ENCODE data around the gene PTGDS.
A peak's percentile ranks its signal among the peaks of the same experiment; 100 is the strongest.

Gene PTGDS

DNA sequence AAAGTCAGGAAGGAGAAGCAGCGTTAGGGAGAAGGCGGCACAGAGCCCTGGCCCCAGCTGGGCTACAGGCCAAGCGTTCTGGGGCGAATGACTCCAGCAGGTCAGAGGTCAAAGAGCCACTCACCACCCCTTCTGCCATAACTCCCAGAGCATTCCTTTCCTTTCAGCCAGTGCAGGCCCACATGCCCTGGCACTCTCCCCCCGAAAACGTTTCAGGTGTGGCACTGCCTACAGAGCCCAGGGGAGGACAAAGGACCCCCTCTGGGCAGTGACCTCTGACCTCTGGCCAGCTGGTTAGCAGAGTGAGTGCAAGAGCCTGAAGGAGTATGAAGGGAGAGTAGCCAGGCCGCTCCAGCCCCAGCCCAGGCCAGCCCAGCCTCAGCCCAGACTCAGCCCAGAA is 45.9 kb downstream of the PTGDS start:
- H3K27me3 Mint-ChIP-seq = no peaks in the 10 kb centered on the region
- H3K4me3 Mint-ChIP-seq = no peak overlapping the region
- no peaks in the 10 kb centered on the region for H3K9me3 Mint-ChIP-seq
- H3K4me1 Mint-ChIP-seq = peaks cover 5% of the 10 kb centered on the region
- H3K27ac Mint-ChIP-seq = no peak overlapping the region
- no peaks in the 10 kb centered on the region for H3K36me3 Mint-ChIP-seq

DNA sequence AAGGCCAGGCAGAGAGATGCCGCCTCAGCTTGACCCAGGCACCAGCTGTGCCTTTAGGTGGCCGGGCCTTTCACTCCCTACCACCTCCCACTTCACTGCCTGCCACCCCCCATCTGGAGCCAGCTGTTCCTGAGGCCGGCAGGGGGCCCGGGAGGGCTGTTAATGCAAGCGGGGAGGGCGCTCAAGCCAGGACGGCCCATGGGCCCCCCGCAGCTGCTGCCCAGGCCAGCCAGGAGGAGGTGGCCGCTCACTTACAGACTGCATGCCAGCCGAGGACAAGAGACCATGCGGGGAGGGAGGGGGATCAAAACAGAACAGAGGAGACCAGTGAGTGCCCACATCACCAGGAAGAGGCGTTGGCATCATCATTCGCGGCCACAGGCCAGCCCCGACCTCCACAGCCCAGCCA is 46.3 kb downstream of the PTGDS start:
- Mint-ChIP-seq H3K27ac (no peak overlapping the region), H3K4me3 (no peak overlapping the region), H3K9me3 (no peaks in the 10 kb centered on the region), H3K4me1 (peaks cover 5% of the 10 kb centered on the region), H3K36me3 (no peaks in the 10 kb centered on the region), H3K27me3 (no peaks in the 10 kb centered on the region)

DNA sequence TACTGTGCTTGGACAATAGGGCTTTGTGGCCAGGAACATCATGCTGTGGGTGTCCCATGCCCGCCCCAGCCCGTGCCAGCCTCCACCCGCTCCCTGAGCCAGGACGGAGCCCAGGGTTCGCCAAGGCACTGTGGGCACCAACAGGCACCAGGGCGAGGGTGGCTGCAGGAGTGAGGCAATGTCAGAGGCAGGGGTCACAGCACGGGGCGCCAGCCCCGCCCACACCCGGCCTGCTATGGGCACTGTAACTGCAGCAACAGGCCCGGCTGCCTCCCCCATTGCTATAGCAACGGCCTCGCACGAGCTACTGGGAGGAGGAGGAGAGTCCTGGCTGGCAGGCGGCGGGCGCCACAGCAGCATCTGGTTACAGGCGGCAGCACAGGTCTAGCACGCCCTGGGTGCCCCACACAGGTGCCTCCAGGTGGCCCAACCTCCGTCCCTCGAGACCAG is 48.2 kb downstream of the PTGDS start:
- Mint-ChIP-seq H3K9me3 (no peaks in the 10 kb centered on the region), H3K27ac (no peak overlapping the region), H3K4me3 (no peak overlapping the region), H3K36me3 (no peaks in the 10 kb centered on the region), H3K27me3 (no peaks in the 10 kb centered on the region), H3K4me1 (peaks cover 16% of the 10 kb centered on the region)

DNA sequence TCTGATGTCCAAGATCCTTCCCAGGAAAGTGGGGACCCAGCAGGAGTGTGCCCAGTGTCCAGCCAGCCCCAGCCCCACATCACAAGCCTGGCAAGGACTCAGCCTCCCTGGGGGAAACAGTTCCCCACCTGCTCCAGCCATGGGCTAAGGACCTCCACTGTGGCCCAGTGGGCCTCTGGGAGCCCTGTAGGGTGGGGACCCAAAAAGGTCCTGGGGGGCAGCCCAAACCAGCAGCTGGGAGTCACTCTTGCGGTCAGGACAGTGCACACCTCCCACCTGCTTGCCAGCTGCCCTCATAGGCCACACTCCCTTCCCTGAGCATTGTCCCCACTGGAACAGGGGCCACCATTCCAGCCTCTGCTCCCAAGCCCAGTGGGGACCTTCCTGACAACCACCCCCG is 49.1 kb downstream of the PTGDS start:
- Mint-ChIP-seq H3K4me3 (no peak overlapping the region), H3K4me1 (peaks cover 20% of the 10 kb centered on the region), H3K36me3 (no peaks in the 10 kb centered on the region), H3K27me3 (no peaks in the 10 kb centered on the region), H3K27ac (no peak overlapping the region), H3K9me3 (no peaks in the 10 kb centered on the region)

DNA sequence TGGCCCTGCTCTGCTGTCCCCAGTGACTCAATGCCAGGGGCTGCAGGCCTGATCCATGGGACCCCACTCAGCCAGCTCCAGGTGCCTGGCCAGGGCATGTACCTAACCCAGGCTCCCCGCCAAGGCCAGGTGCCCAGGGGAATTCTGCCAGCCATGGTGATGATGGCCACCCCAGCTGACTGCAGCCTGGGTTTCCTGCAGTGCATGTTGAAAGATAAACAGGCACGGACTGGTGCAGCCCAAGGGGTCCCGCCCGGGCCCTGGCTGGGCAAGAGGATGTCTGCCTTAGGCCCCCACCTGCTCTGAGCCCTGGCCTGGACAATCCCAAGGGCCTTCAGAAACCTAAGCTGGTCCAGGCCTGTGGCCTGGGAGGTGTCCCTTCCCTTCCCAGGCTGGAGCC is 49.5 kb downstream of the PTGDS start:
- no peaks in the 10 kb centered on the region for H3K36me3 Mint-ChIP-seq

DNA sequence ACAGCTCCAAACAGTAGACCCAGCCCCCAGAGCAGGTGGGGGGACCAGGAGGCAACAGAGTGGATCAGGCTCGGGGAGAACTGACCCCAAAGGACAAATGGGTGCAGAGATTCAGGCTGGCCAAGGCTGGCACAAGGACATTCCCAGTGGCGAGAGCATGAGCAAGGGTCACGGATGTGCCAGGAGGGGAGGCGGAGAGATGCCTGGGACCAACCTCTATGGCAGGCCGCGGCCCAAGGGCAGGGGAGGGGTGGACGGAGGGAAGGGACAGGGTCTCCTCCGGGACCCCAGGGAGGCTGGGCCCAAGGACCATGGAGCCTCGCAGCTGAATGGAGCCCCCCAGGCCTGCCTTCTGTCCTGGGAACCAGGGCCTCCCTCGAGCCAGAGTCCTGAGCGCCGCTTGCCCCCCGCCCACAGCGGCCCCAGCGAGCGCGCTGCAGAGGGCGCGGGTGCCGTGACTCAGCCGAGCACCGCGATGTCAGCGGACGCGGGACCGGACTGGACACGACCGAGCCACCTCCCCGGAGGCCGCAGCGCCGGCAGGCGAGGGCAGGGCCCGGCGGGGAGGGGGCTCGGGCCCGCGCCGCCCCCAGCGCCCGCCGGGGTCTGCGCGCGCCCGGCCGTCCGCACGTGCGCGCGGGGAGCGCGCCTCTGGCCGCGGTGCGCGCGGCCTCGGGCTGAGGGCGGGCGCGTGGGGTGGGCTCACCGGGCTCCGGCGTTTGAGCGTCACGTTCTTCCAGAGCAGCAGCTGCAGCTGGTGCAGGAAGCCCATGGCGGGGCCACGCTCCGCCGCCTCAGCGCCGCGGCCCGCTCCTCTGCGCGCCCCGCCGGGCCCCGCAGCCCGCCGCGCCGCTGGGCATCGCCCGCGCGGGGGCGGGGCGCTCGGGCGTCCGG is 50.3 kb downstream of the PTGDS start, which contains the start of gene ABCA2:
ABCA2 (minus strand) TSS at position 869 of the 894 bp plus-strand sequence; CDS start at position 772, 97 bp downstream.
- Mint-ChIP-seq H3K4me3 (peak within 1 kb of the TSS; percentile 83), H3K4me1 (peaks cover 25% of the 10 kb centered on the region), H3K27me3 (no peaks in the 10 kb centered on the region), H3K27ac (peak within 1 kb of the TSS; percentile 65), H3K36me3 (no peaks in the 10 kb centered on the region), H3K9me3 (no peaks in the 10 kb centered on the region)

More for the DNA sequence above, 49.5 kb downstream of the PTGDS start:
- Mint-ChIP-seq H3K27me3 (no peaks in the 10 kb centered on the region), H3K4me1 (peaks cover 22% of the 10 kb centered on the region), H3K9me3 (no peaks in the 10 kb centered on the region), H3K4me3 (peak overlapping the region; percentile 83), H3K27ac (no peak overlapping the region)

DNA sequence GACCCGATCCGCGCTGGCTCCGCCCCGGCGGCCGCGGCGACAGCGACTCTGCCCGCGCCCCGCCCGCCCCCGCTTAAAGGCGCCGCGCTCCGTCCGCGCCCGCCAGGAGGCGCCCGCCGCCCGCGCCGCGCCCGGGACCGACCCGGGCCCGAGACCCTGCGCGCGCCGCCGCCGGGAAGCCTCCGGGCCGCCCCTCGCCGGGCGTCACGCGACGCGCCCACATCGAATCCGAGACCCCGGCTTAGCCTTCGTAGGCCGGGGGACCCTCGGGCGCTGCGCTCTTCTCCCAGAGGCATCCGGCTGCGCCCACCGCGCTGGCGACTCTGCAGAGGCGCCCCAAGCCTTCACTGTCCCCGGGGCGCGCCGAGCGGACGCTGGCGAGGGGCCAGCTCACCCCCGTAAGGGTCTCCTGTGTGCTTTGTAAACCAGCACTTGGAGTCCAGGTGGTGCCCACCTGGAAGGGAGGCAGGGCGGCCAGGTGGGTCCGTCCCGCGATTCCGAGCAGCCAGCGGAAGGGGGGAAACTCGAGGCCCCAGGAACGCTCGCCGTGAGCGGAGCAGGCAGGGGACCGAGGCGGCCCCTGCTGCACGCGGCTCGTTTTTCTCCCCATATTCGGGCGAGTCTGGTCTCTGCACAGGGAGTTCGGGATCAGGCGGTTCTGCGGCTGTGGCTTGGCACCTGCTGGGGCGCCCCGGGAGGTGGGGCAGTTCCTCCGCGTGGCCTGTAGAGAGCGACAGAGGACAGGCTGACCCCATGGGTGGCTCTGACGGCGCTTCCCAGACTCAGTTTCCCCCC is 51.2 kb downstream of the PTGDS start:
- Mint-ChIP-seq H3K4me1 (peaks cover 25% of the 10 kb centered on the region), H3K36me3 (no peaks in the 10 kb centered on the region), H3K4me3 (peak overlapping the region; percentile 69), H3K9me3 (no peaks in the 10 kb centered on the region), H3K27ac (peak overlapping the region; percentile 65), H3K27me3 (no peaks in the 10 kb centered on the region)

DNA sequence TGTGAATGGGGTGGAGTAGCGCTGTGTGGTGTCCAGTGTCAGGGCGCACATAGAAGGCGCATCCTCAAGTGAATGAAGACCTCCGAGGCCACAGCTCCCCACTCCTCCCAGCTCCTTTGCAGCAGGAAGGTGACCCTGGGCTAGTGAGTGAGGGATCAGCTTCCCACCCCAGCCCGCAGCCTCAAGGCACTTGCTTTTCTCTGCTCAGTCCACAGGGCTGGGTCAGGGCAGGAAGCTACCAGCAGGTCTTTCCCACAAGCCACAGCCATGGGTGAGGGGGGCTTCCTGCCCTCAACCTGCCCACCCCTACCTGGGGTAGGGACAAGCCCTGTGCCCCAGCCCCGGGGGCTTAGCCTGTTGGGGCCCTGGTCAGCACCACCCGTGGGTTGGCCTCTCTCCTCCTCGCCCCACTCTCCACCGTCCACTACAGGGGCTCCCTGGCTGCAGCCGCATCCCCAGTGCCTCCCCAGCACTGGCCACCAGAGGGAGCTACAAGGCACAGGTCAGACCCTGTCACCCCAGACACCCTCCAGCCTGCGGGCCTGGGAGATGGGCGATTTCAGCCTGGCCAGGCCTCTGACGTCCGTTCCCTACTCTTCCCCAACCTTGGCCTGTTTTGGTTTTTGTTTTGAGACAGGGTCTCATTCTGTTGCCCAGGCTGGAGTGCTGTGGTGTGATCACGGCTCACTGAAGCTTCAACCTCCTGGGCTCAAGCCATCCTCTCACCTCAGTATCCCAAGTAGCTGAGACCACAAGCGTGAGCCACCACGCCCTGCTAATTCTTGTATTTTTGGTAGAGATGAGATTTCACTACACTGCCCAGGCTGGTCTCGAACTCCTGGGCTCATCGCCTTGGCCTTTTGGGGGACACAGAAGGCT is 52.0 kb downstream of the PTGDS start:
- Mint-ChIP-seq H3K36me3 (no peaks in the 10 kb centered on the region), H3K27ac (no peak overlapping the region), H3K9me3 (no peaks in the 10 kb centered on the region), H3K27me3 (no peaks in the 10 kb centered on the region), H3K4me3 (peak overlapping the region; percentile 69), H3K4me1 (peaks cover 29% of the 10 kb centered on the region)

DNA sequence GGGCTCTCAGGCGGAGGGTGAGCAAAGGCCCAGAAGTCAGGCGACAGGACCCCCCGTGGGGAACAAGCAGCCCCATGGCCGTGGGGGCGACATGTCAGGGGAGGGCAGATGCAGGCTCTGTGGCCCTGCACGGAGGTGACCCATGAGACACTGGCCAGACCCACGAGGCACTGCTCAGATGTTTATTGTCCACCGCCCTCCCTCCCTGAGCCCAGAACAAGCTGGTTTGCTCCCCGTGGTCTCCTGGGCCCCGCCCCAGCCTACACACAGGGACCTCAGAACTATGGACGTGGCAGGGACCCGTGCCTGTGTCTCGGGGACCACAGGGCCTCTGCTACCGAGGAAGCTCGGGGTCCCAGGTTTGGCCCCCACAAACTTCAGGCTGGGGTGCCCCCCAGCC is 52.7 kb downstream of the PTGDS start:
- Mint-ChIP-seq H3K4me1 (peaks cover 36% of the 10 kb centered on the region), H3K36me3 (no peaks in the 10 kb centered on the region), H3K27me3 (no peaks in the 10 kb centered on the region), H3K27ac (no peak overlapping the region), H3K4me3 (peak overlapping the region; percentile 7), H3K9me3 (no peaks in the 10 kb centered on the region)

DNA sequence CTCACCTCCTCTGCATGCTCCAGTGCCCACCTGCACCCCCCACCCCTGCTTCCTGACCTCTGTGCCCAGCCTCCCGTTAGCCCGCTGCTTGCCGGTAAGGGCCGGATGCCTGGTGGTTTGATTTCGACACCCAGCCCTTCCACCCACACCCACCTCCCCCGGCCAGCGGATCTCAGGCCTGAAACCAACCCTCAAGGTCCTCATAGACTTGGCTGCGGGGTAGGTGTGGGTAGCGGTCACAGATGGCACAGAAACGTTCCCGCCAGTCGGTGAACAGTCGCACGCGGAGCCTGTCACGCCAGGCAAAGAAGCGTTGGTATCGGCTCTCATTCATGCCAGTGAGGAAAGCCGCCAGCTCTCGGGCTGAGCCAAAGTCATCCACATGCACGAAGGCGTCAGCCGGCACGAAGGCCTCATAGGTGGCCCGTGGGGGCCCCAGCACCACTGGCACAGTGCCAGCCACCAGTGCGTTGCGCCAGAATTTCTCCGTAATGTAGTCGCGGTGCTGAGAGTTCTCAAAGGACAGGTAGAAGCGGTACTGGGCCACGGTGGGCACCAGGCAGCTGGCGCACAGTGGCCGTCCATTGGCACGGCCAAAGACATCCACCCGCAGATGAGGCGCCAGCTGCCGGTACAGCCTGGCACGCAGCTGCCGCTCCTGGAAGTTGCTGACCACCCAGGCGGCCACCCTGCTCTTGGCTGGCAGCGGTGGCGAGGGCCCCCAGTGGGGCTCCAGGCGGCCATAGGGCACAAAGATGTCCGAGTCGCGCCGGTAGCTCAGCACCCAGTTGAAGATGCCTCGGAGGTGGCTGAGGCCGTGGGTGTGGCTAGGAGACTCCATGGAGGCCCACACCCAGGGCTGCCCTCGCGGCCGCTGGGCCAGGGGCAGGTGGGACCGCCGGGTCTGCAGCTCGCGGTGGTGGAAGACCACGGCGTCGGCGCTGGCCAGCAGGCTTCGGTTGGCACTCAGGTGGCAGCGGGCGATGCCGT is 53.5 kb downstream of the PTGDS start:
- Mint-ChIP-seq H3K27me3 (no peaks in the 10 kb centered on the region), H3K4me3 (peak overlapping the region; percentile 26), H3K4me1 (peaks cover 40% of the 10 kb centered on the region), H3K27ac (no peak overlapping the region), H3K36me3 (no peaks in the 10 kb centered on the region), H3K9me3 (no peaks in the 10 kb centered on the region)

All from activated naive CD4-positive, alpha-beta T cell treated with anti-CD3 and anti-CD28 coated beads, Interleukin-2, amount 50 U/mL, for 24 hours (primary cell).